Chondrocyte (in vitro differentiated cells): ENCODE data around the gene HADH. TPM values are rescaled to one million over a fixed set of nuclear protein-coding genes. Genes with fewer than 3 reads are reported as not detected.

ENCODE experiments used
- DNase-seq: peaks from one replicate; pipeline ENCODE4 v3.0.0; 2021; ENCODE audit warnings: mixed read lengths, low spot score
- H3K27ac Mint-ChIP-seq: one replicate; pipeline ENCODE4 v1.8.0; 2021; ENCODE audit warnings: mild to moderate bottlenecking, moderate library complexity, mixed read lengths; ENCODE audit not compliant: unreplicated experiment
- H3K27me3 Mint-ChIP-seq: 2 replicates; pipeline ENCODE4 v1.8.0; 2021; ENCODE audit warnings: low read depth, mixed read lengths
- H3K36me3 Mint-ChIP-seq: 2 replicates; pipeline ENCODE4 v1.8.0; 2021; ENCODE audit warnings: low read depth, mixed read lengths
- H3K4me1 Mint-ChIP-seq: 2 replicates; pipeline ENCODE4 v1.8.0; 2021; ENCODE audit warnings: low read depth, mild to moderate bottlenecking, mixed read lengths
- H3K4me3 Mint-ChIP-seq: one replicate; pipeline ENCODE4 v1.8.0; 2021; ENCODE audit warnings: mild to moderate bottlenecking, moderate library complexity, mixed read lengths; ENCODE audit not compliant: unreplicated experiment
- H3K9me3 Mint-ChIP-seq: 2 replicates; pipeline ENCODE4 v1.8.0; 2021; ENCODE audit warnings: low read depth, mixed read lengths
- long read RNA-seq: library from polyadenylated mRNA; stranded (forward); transcript quantifications from one replicate; pipeline ENCODE4 v2.0.0, GENCODE V29; 2021
- total RNA-seq: library from RNA; stranded (reverse); gene quantifications from 3 replicates; pipeline ENCODE4 v1.2.1, GENCODE V29; 2021
- TF ChIP-seq, protein P1 (sequence below): fragments of 200-600 bp; sonication (generic); IDR thresholded peaks from 2 replicates; pipeline ENCODE4 v1.5.0; 2021; ENCODE audit warnings: antibody characterized with exemption, mild to moderate bottlenecking, moderate library complexity

HADH gene
- 20.4 to 27.4 TPM (median 21.6 TPM) in 3 replicates for total RNA-seq
- long read RNA-seq, transcript HADH-201 (8 exons, 1,912 nt): major isoform, 36 of 40 reads
- long read RNA-seq, partial matches to known transcripts: 1 of 40 reads
- long read RNA-seq, other reads (novel, unspliced or antisense): 2 of 40 reads

DNA sequence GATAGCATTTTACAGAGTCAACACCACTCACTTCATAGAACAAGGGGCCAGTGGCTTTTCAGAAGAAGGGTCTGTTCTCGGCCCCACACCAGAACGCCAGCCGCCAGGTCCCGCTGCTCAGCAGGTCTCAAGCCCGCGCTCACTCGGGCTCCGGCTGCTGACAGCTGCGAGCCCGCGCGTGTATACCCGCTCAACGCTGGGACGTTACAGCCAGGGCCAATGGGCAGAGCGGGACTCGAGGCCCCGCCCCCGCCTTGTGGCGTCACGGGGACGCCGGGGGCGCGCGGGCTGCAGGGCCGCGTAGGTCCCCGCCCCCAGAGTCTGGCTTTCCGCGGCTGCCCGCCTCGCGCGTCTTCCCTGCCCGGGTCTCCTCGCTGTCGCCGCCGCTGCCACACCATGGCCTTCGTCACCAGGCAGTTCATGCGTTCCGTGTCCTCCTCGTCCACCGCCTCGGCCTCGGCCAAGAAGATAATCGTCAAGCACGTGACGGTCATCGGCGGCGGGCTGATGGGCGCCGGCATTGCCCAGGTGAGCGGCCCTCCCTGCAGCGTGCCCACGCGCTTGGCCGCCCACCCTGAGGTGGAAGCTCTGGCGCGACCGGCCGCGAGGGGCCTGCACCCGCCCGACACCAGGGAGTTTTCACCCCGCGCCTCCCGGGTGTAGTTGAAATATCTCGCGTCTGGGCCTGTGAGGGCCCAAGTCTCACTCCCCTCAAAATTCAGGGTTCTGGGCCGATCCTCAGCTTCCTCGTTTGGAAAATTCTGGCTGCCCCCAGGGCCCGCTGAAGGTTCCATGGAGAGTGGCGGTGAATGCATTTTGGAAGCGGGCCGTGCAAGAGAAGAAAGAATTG, at the start of gene HADH:
HADH (plus strand) TSS at position 353 of the 850 bp plus-strand sequence; CDS start at position 397, 44 bp downstream.
- peak within 1 kb of the TSS; percentile 98 for H3K27ac Mint-ChIP-seq
- H3K4me1 Mint-ChIP-seq: peaks cover 30% of the 10 kb centered on the region
- H3K9me3 Mint-ChIP-seq: no peaks in the 10 kb centered on the region
- H3K27me3 Mint-ChIP-seq: no peaks in the 10 kb centered on the region
- no peaks in the 10 kb centered on the region for H3K36me3 Mint-ChIP-seq
- peak within 1 kb of the TSS; percentile 97 for H3K4me3 Mint-ChIP-seq
- TF ChIP-seq, protein P1, sequence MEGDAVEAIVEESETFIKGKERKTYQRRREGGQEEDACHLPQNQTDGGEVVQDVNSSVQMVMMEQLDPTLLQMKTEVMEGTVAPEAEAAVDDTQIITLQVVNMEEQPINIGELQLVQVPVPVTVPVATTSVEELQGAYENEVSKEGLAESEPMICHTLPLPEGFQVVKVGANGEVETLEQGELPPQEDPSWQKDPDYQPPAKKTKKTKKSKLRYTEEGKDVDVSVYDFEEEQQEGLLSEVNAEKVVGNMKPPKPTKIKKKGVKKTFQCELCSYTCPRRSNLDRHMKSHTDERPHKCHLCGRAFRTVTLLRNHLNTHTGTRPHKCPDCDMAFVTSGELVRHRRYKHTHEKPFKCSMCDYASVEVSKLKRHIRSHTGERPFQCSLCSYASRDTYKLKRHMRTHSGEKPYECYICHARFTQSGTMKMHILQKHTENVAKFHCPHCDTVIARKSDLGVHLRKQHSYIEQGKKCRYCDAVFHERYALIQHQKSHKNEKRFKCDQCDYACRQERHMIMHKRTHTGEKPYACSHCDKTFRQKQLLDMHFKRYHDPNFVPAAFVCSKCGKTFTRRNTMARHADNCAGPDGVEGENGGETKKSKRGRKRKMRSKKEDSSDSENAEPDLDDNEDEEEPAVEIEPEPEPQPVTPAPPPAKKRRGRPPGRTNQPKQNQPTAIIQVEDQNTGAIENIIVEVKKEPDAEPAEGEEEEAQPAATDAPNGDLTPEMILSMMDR: no peak
- peak; percentile 97 for DNase-seq

- Mint-ChIP-seq H3K27me3 (no peaks in the 10 kb centered on the region), H3K4me1 (peaks cover 2% of the 10 kb centered on the region), H3K4me3 (no peak overlapping the region), H3K27ac (no peak overlapping the region), H3K36me3 (peaks cover 7% of the 10 kb centered on the region), H3K9me3 (peaks cover 6% of the 10 kb centered on the region)
- DNase-seq: no peak
- TF ChIP-seq, protein P1: no peak
Observed at GRCh38 chr4:107945809-107946208, 43.9 kb upstream of the HADH start.

- Mint-ChIP-seq H3K27me3 (no peaks in the 10 kb centered on the region), H3K4me1 (peaks cover 23% of the 10 kb centered on the region), H3K4me3 (no peak overlapping the region), H3K27ac (peak overlapping the region; percentile 92), H3K9me3 (peaks cover 8% of the 10 kb centered on the region), H3K36me3 (peaks cover 16% of the 10 kb centered on the region)
- TF ChIP-seq, protein P1: no peak
- DNase-seq: no peak
Observed at GRCh38 chr4:107950746-107951540, 38.7 kb upstream of the HADH start.

- TF ChIP-seq, protein P1: no peak
- H3K27me3 Mint-ChIP-seq: no peaks in the 10 kb centered on the region
- peak overlapping the region; percentile 92 for H3K27ac Mint-ChIP-seq
- H3K9me3 Mint-ChIP-seq: peaks cover 14% of the 10 kb centered on the region
- H3K36me3 Mint-ChIP-seq: peaks cover 22% of the 10 kb centered on the region
- H3K4me3 Mint-ChIP-seq: no peak overlapping the region
- H3K4me1 Mint-ChIP-seq: peaks cover 23% of the 10 kb centered on the region
- no peak for DNase-seq
Observed at GRCh38 chr4:107951551-107951950, 38.1 kb upstream of the HADH start.

DNA sequence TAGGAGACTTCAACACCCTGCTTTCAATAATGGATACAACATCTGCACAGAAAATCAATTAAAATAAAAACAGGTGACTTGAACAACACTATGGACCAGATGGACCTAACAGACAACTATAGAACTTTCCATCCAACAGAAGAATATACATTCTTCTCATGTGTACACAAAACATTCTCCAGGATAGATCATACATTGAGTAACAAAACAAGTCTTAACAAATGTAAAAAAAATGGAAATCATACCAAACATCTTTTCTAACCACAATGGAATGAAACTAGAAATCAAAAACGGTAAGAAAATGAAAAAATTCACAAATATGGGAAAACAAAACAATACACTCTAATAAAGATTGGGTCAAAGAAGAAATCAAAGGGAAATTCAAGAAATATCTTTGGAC, 33.7 kb upstream of the HADH start:
- peaks cover 34% of the 10 kb centered on the region for H3K9me3 Mint-ChIP-seq
- H3K27me3 Mint-ChIP-seq: no peaks in the 10 kb centered on the region
- no peak for DNase-seq
- TF ChIP-seq, protein P1: no peak
- H3K27ac Mint-ChIP-seq: no peak overlapping the region
- H3K36me3 Mint-ChIP-seq: peaks cover 18% of the 10 kb centered on the region
- no peak overlapping the region for H3K4me3 Mint-ChIP-seq
- peaks cover 19% of the 10 kb centered on the region for H3K4me1 Mint-ChIP-seq
